HG02571 (cell line): ENCODE measurements around the gene GNPDA2.

ENCODE experiments used
- ATAC-seq: cut with Tn5 transposase; IDR thresholded peaks from one replicate; pipeline ENCODE4 v1.9.1; 2021; ENCODE audit warnings: mild to moderate bottlenecking, moderate library complexity; ENCODE audit not compliant: unreplicated experiment

The GNPDA2 gene

DNA sequence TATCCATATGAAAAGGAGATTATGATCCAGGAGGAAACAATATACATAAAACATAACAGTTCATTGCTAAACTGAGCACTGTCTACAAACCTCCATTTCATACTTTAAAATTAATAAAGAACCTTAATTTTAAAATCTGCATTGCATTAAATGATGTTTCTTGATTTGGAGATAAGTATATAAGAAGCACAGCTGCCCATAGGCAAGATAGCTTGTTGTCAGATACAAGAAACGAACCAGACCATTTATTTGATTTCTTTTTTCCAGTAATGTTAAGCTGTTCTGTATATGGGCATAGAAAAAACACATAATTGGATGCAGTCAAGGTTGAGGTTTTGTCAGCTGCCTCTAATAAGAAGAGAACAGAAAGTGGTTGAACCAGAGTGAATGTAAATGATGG lies 41.7 kb downstream of the GNPDA2 start:
- no peak for ATAC-seq

DNA sequence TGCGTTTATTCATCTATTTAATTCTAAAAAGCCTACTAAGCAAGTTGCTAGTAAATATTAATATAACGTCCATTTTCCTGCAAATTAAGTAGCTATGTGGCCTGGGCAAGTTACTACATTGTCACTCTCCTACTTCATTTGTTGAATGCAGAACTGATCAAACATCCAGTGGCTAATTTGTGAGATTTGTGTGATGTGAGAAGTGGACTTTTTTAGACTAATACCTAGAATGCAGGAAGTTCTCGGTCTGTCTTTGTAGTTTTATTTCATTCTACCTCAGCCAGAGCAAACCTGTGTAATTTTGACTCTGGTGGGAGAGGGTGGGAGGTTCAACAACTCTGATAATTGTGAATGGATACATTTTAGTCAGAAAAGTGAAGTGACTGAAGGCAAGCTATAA lies 47.3 kb downstream of the GNPDA2 start:
- ATAC-seq = no peak

DNA sequence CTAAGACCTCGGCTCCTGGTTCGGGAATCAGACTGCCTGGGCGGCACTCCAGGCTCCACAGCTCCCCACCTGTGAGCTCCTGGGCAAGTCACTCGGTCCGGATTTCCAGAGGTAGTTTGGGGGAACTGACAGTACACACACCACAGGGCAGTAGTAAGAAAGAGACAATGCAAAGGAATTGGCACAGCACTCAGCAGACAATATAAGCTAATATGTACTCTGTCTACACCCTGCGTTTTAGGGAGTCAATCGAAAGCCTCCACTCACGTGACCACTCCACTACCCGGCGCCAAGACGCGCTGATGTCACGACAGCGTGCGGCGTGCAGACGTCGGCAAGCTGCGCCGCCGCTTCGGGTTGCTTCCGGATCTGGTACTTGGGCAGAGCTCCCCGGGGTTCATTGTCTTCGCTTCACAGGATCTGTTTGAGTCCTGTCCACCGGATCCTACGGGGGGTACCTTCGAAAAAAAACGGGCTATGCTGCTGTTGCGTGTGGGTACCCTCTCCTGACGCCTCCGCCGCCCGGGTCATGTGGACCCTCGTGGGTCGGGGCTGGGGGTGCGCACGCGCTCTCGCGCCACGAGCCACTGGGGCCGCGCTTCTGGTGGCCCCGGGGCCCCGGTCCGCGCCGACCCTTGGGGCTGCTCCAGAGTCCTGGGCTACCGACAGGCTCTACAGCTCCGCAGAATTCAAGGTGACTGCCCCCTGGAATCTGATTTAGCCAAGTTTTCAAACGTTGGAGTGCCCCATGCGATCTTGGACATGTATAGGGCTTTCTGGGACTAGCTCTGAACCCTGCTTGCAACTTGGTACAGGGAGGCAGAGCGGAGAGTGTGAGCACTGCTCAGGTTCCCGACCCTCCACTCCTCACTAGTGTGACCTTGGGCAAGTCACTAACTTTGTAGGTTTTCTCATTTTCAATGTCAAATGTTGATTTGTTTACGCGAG lies 48.0 kb downstream of the GNPDA2 start, which contains the start of gene GUF1:
Gene GUF1, plus strand, starts transcription at position 327 of the 948 bp plus-strand sequence. Its CDS starts 203 bp downstream, at position 530.
- ATAC-seq = peak; percentile 97

DNA sequence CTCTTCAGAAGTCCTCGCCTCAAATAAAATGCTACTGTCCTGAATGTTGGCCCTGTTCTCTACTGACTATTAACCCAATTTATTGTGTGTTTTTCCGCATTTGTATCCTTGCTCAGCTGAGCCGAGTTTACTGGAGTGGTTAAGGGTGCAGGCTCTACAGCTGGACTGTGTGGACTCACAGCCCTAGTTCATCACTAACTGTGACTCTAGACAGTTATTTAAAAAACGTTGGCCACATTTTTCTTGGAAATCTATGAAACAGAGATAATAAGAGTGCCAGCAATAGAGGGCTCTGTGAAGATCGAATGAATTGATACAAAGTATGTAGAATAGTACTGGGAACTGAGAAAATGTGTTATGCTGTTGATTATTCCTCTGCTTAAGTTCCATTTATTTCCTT lies 51.0 kb downstream of the GNPDA2 start:
- no peak for ATAC-seq

DNA sequence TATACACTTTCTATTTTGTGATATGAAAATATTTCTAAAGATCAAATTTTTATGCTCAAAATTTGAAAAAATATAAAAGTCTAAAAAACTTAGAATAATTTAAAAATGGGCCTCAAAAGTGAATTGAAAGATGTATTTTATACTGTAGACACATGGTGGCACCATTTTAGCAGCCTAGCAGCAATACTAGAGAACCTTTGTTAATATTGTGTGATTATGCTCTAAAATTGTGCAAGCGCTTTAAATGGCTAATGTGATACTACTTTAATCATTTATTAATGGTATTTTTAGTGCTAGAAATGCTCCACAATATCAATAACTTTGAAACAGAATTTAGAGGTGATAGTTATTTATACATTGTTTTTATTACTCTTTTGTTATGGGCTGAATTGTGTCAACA lies 51.9 kb downstream of the GNPDA2 start:
- ATAC-seq = no peak

DNA sequence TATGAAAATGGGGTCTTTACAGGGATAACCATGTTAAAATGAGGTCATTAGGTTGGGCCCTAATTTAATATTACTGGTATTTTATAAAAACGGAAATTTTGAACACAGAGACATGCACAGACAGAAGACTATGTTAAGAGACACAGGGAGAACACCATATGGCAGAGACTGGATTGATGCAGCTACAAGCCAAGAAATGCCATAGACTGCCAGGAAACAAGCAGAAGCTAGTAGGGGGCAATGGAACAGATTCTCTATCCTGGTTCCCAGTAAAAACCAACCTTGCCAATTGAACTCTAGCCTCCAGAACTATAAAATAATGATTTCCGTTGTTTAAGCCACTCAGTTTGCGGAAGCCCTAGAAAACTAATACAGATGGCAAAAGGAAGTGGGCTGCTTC lies 54.7 kb downstream of the GNPDA2 start:
- no peak for ATAC-seq

DNA sequence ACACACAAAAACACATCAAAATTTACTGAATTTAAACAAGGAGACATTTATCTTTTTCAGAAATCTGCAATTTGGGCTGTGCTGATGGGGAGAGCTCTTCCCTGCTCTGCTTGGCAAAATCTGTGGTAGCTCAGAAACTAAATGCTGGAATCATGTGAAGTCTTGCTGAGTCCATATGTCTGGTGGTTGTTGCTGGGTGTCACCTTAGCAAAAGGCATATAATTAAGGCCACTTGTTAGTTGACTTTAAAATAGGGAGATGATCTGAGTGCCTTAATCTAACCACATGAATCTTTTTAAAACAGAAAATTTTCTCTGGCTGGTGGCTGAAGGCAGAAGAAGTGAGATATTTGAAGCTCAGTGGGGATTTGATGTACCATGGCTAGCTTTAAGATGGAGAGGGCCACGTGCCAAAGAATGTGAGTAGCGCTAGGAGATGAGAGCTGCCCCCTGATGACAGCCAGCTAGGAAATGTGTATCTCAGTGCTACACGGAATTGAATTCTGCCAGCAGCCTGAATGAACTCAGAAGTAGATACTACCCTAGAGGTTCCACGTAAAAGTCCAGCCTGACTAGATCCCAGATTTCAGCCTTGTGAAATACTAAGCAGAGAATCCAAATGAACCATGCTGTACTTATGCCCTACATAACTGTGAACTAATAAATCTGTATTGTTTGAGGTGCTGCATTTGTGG lies 55.7 kb downstream of the GNPDA2 start:
- ATAC-seq = no peak

DNA sequence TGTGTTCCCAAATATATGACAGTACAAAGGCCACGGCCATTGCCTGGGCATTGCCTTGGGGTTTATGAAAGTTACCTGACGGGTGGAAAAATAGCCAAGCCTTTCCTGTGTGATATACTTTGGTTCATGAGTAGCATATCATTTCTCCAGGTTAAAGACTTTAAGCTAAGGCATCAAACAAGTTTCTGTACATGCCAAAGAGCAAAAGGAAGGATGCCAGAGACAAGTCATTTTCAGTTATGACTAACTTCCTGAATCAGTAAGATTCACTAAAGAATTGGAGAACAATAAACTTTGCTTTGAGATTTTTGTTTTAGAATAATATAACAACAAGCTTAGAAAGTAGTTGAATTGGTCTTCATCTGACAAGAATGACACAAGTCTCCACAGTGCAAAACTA lies 57.8 kb downstream of the GNPDA2 start:
- no peak for ATAC-seq

DNA sequence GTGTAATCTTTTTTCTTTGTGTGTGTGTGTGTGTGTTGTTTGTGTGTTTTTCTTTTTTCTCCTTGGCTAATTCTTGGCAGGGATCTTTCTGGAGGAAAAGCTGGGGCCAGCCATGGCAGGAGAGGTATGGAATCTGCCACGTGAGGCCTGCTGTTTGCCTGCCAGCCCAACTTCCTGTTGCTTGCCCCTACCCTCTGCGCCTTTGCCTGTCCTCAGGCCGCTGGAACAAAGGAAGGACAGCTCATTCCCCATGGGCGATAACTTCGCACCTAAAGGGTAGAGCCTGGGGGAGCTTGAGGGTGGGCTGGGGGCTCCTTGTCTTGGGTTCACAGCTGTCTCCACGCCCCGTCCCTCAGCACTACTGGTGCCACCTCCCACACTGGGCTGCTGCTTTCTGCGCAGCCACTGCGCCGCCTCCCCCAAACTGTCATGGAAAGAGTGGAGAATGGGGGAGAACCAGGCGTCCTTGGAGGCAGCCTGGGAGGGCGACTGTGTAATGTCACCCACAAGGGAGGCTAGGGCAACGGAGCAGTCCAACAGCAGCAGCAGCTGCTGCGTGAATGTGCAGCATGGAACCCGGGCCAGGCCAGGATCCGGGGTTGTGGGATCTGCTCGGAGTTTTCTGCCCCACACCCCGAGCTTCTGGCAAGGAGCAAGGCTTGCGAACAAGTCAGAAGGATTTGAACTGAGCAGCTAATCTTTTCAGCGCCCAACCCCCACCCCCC lies 62.7 kb downstream of the GNPDA2 start:
- ATAC-seq = no peak

DNA sequence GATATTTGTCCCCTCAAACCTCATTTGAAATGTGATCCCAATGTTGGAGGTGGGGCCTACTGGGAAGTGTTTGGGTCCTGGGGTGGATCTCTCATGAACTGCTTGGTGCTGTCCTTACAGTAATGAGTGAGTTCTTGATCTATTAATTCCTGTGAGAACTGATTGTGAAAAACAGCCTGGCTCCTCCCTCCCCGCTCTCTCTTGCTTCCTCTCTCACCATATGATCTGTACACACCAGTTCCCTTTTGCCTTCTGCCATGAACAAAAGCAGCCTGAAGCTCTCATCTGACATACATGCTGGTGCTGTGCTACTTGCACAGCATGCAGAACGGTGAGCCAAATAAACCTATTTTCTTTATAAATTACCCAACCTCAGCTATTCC lies 63.7 kb downstream of the GNPDA2 start:
- ATAC-seq = no peak

DNA sequence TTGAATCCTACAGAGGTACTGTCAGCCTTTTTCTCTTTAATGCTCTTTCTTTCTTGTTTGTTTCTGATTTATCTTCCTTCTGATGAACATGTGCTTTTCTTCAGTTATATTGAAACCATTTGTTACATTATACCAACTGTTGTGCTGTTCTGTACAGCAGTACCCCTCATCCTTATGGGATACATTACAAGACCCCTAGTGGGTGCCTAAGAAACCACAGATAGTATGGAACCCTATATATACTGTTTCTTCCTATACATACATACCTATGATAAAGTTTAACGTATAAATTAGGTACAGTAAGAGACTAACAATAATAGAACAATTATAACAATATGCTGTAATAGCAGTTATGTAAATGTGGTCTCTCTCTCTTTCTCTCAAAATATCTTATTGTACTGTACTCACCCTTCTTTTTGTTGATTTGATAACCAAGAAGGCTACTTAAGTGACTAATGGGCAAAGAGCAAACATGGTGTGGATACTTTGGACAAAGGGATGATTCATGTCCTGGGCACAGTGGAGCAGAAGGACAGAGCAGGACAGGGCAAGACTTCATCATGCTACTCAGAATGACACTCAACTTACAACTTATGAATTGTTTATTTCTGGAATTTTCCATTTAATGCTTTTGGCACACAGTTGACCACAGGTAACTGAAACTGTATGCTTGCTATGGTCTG lies 64.3 kb downstream of the GNPDA2 start:
- no peak for ATAC-seq

DNA sequence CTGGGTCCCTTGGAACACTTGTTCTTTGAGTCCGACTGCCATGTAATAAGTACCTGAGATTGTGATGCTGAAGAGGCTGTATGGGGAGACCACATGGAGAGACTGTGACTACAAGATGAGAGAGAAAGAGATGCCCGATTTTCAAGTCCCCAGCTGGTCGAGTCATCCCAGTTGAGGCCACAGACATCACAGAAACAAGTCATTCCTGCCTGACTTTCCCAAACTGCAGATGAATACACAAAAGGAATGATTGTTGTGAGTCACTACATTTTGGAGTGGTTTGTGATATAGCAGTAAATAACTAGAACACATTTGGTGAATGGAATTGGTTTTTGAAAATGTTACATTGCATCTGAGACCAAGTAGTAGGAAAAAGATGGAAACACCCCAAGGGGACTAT lies 66.0 kb downstream of the GNPDA2 start:
- no peak for ATAC-seq

DNA sequence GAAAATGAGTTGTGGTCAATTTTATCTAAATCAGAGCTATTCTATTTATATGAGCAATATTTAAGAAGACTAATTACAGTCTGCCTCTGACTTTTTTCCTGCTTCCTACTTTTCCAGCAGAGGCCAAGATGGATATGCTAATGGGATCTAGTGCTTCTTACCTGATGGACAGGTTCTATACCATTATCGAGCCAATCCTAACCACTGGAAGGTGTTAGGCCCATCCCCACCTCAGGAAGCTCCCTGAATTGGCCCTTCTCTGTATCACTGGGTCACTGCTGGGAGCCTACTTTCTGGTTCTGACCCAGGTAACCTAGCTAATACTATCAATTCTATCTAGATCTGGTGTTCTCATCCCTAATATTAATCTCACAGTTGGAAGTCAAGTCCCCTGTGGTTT lies 74.4 kb downstream of the GNPDA2 start:
- no peak for ATAC-seq
